Stomach (tissue), 9 donors: ENCODE results near the gene CBARP. TPM values are rescaled to one million over a fixed set of nuclear protein-coding genes. Genes with fewer than 3 reads are reported as not detected.

Experiments
- DNase-seq, 2 donors: peaks; one replicate each; pipeline versions ENCODE4 v3.0.0 to v3.0.0-alpha.2; 2013 to 2019
- H3K27ac ChIP-seq, 5 donors: fragments of 200-600 bp in 4 of 5; sonication (generic) in 4 of 5; one replicate each; pipeline ENCODE4 v1.5.1; 2013 to 2019; ENCODE audit warnings: mild to moderate bottlenecking in 1 of 5, moderate library complexity in 1 of 5
- H3K27me3 ChIP-seq, 3 donors: fragments of 200-600 bp; sonication (generic); one replicate each; pipeline ENCODE4 v1.5.1; 2017 to 2019; ENCODE audit warnings: mixed run types in 1 of 3
- H3K36me3 ChIP-seq, 4 donors: fragments of 200-600 bp; sonication (generic); 1 replicate in 3 of 4; 2 replicates in 1 of 4; pipeline ENCODE4 v1.5.1; 2016 to 2019
- H3K4me1 ChIP-seq, 4 donors: fragments of 200-600 bp; sonication (generic); one replicate each; pipeline ENCODE4 v1.5.1; 2016 to 2019
- H3K4me3 ChIP-seq, 4 donors: fragments of 200-600 bp; sonication (generic) in 3 of 4; one replicate each; pipeline ENCODE4 v1.5.1; 2016 to 2019; ENCODE audit warnings: mild to moderate bottlenecking in 1 of 4
- H3K9me3 ChIP-seq, 4 donors: fragments of 200-600 bp; sonication (generic); one replicate each; pipeline ENCODE4 v1.5.1; 2016 to 2019
- EP300 ChIP-seq: sonication (generic); formaldehyde crosslinking; IDR thresholded peaks from one replicate; pipeline ENCODE4 v1.6.1; 2017; ENCODE audit warnings: antibody characterized with exemption
- POLR2A ChIP-seq, 4 donors: fragments of 450-650 bp; IDR thresholded peaks; one replicate each; pipeline ENCODE4 v1.6.1; 2016; ENCODE audit warnings: antibody characterized with exemption in 4 of 4, control low read depth in 2 of 4, mild to moderate bottlenecking in 1 of 4, moderate library complexity in 1 of 4
- POLR2AphosphoS5 ChIP-seq, 3 donors: sonication (generic); formaldehyde crosslinking; IDR thresholded peaks; one replicate each; pipeline ENCODE4 v1.6.1; 2016; ENCODE audit warnings: antibody characterized with exemption in 3 of 3
- WGBS, 5 donors: extraction: QIAGEN DNeasy Blood & Tissue Kit in 3 of 5; methylation state at CpG; one replicate each; pipeline versions ENCODE4 v1.1.5 to v1.1.7; 2013 to 2018; 5-methylcytosine and 5-hydroxymethylcytosine counted together
- intact Hi-C: fragments of 100-400 bp; cut with DNase I; formaldehyde crosslinking; loops from one replicate; pipeline ENCODE4 v1.15.1; 2023; ENCODE audit warnings: low total_unique reads
- polyA plus RNA-seq, 3 donors: library from polyadenylated mRNA; stranded (reverse); fragments of 200-250 nt; gene quantifications; one replicate each; pipeline ENCODE4 v1.2.3, GENCODE V29; 2013
- total RNA-seq, 5 donors: library from RNA; depleted of rRNA; stranded (reverse); fragments of >200 nt; gene quantifications; one replicate each; pipeline versions ENCODE4 v1.1.0 to v1.2.3, GENCODE V29; 2014 to 2016
- TF ChIP-seq, protein P1 (sequence below), 7 experiments: fragments of 450-650 bp in 4 of 7; fragments of 200-600 bp in 3 of 7; sonication (generic) in 3 of 7; IDR thresholded peaks; one replicate each; pipeline ENCODE4 v1.5.1; 2016 to 2019; ENCODE audit warnings: antibody characterized with exemption in 7 of 7, control low read depth in 2 of 7, mild to moderate bottlenecking in 1 of 7
- donor health status: healthy with polysubstance abuse.
- donor health status: Bipolar disorder and iron deficiency.
- donor health status: healthy.

CBARP gene
- total and polyA plus RNA-seq, 8 donors, result 0.19 to 8.9 (median 0.78) TPM; not detected in 4

GRCh38 chr19:1218751-1219567 is 18.8 kb downstream of the CBARP start:
- H3K27ac ChIP-seq, result peak overlapping the region in 4 of 5 donors; percentile 64 to 88 (median 68)
- TF ChIP-seq POLR2A (IDR thresholded peaks at IDR 0.05) (no peak), EP300 (no peak), POLR2AphosphoS5 (IDR thresholded peaks at IDR 0.05) (no peak)
- TF ChIP-seq, protein P1, sequence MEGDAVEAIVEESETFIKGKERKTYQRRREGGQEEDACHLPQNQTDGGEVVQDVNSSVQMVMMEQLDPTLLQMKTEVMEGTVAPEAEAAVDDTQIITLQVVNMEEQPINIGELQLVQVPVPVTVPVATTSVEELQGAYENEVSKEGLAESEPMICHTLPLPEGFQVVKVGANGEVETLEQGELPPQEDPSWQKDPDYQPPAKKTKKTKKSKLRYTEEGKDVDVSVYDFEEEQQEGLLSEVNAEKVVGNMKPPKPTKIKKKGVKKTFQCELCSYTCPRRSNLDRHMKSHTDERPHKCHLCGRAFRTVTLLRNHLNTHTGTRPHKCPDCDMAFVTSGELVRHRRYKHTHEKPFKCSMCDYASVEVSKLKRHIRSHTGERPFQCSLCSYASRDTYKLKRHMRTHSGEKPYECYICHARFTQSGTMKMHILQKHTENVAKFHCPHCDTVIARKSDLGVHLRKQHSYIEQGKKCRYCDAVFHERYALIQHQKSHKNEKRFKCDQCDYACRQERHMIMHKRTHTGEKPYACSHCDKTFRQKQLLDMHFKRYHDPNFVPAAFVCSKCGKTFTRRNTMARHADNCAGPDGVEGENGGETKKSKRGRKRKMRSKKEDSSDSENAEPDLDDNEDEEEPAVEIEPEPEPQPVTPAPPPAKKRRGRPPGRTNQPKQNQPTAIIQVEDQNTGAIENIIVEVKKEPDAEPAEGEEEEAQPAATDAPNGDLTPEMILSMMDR (IDR thresholded peaks at IDR 0.05), result no peak
- intact Hi-C loops, result no loop called here
- DNase-seq, result no peak
- H3K36me3 ChIP-seq, result peaks cover 31 to 50% (median 50%) of the 10 kb centered on the region in 4 donors
- H3K4me1 ChIP-seq, result peaks cover 52 to 85% (median 79%) of the 10 kb centered on the region in 4 donors
- 87 to 89% (median 88%) methylated on average over 31 to 37 of the region's 37 CpGs for WGBS, 5 donors
- H3K27me3 ChIP-seq, result no peaks in the 10 kb centered on the region
- no peak overlapping the region for H3K4me3 ChIP-seq
- H3K9me3 ChIP-seq, result no peaks in the 10 kb centered on the region

DNA sequence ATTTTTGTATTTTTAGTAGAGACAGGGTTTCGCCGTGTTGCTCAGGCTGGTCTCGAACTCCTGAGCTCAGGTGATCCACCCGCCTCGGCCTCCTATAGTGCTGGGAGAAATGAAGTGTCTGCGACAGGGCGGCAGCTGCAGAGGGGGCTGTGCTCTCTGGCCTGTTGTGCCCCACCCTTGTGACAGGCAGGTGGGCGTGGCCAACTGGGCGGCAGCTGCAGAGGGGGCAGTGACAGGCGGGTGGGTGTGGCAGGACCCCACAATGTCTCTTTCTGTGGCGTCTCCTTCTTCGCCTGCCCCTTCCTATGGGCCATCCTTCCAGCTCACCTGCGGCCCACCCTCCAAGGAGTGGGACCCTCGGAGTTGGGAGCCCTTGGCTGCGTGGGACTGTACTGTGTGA is 20.4 kb downstream of the CBARP start:
- H3K36me3 ChIP-seq, result peaks cover 17 to 38% (median 35%) of the 10 kb centered on the region in 4 donors
- TF ChIP-seq POLR2AphosphoS5 (IDR thresholded peaks at IDR 0.05), result no peak
- TF ChIP-seq, protein P1 (IDR thresholded peaks at IDR 0.05), result no peak
- no peak for TF ChIP-seq EP300
- TF ChIP-seq POLR2A (IDR thresholded peaks at IDR 0.05), result no peak
- DNase-seq, result peak in 1 of 2 donors; percentile 62
- H3K4me1 ChIP-seq, result peaks cover 56 to 88% (median 79%) of the 10 kb centered on the region in 4 donors
- no peaks in the 10 kb centered on the region for H3K27me3 ChIP-seq
- intact Hi-C loops, result no loop called here
- peak overlapping the region in 4 of 5 donors; percentile 6 to 88 (median 66) for H3K27ac ChIP-seq
- no peak overlapping the region for H3K4me3 ChIP-seq
- WGBS, 5 donors, result 76 to 82% (median 80%) methylated on average over 10 to 15 of the region's 15 CpGs
- H3K9me3 ChIP-seq, result no peaks in the 10 kb centered on the region

DNA sequence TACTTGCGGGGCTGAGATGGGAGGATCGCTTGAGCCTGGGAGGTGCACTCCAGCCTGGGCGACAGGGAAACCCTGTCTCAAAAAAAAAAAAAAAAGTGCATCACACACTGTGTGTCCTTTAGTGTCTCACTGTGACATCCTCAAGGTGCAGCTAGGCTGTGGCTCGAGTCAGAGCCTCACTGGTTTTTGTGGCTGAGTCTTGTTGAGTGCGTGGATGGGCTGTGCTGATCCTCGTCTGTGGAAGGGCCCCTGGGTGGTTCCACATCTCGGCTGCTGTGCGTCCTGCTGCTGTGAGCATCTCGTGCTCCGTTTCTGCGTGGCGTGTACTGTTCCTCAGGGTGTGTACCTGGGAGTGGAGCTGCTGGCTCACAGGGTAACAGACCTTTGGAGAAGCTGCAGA is 21.0 kb downstream of the CBARP start:
- intact Hi-C loops, result no loop called here
- Histone ChIP-seq H3K36me3 (peaks cover 11 to 34% (median 31%) of the 10 kb centered on the region in 4 donors), H3K9me3 (no peaks in the 10 kb centered on the region), H3K27ac (peak overlapping the region in 3 of 5 donors; percentile 6 to 88 (median 88)), H3K4me3 (no peak overlapping the region), H3K4me1 (peaks cover 54 to 90% (median 77%) of the 10 kb centered on the region in 4 donors), H3K27me3 (no peaks in the 10 kb centered on the region)
- 74 to 84% (median 82%) methylated on average over 12 of the region's 12 CpGs for WGBS, 5 donors
- TF ChIP-seq, protein P1 (IDR thresholded peaks at IDR 0.05), result no peak
- DNase-seq, result no peak

GRCh38 chr19:1214862-1215731 is 22.7 kb downstream of the CBARP start:
- TF ChIP-seq POLR2AphosphoS5 (IDR thresholded peaks at IDR 0.05) (peak in 2 of 3 donors; percentile 18 to 53), POLR2A (IDR thresholded peaks at IDR 0.05) (no peak), EP300 (no peak)
- TF ChIP-seq, protein P1 (IDR thresholded peaks at IDR 0.05), result no peak
- intact Hi-C loops, result no loop called here
- WGBS, 5 donors, result 29 to 62% (median 46%) methylated on average over 13 to 26 of the region's 26 CpGs
- Histone ChIP-seq H3K4me1 (peaks cover 54 to 91% (median 83%) of the 10 kb centered on the region in 4 donors), H3K4me3 (peak overlapping the region in 2 of 4 donors; percentile 1 to 22), H3K9me3 (no peaks in the 10 kb centered on the region), H3K36me3 (peaks cover 3 to 22% (median 19%) of the 10 kb centered on the region in 4 donors), H3K27ac (peak overlapping the region; percentile 57 to 89 (median 88)), H3K27me3 (no peaks in the 10 kb centered on the region)
- DNase-seq, result peak; percentile 56 to 82
